Keratinocyte (primary cell): ENCODE data around the gene WNT10A. TPM values are rescaled to one million over a fixed set of nuclear protein-coding genes. Genes with fewer than 3 reads are reported as not detected.

Source experiments
- DNase-seq: peaks from one replicate; pipeline ENCODE4 v3.0.0-alpha.2; 2011; ENCODE audit warnings: low read depth, missing footprints, low spot score
- FAIRE-seq: peaks from 2 replicates; lab custom pipeline; 2011; peaks lifted over from hg19 to GRCh38; lab: Jason Lieb, UNC
- H2AFZ ChIP-seq: 2 replicates; pipeline ENCODE4 v1.6.0; 2012; ENCODE audit warnings: low read length, control low read depth, inconsistent platforms; ENCODE audit not compliant: control insufficient read depth
- H3K27ac ChIP-seq: 2 replicates; pipeline ENCODE4 v1.5.1; 2011; ENCODE audit warnings: low read length; ENCODE audit not compliant: control insufficient read depth, insufficient read depth
- H3K27me3 ChIP-seq: 3 replicates; pipeline ENCODE4 v1.6.0; 2011; ENCODE audit warnings: low read length; ENCODE audit not compliant: control insufficient read depth, insufficient read depth; ENCODE audit errors: extremely low read depth
- H3K36me3 ChIP-seq, 2 experiments: 2 replicates in 1 of 2; 3 replicates in 1 of 2; pipeline ENCODE4 v1.5.1; 2011; ENCODE audit warnings: low read length in 2 of 2, mild to moderate bottlenecking in 1 of 2; ENCODE audit not compliant: control insufficient read depth in 2 of 2, insufficient read depth in 2 of 2; ENCODE audit errors: extremely low read depth in 1 of 2
- H3K4me1 ChIP-seq: 3 replicates; pipeline ENCODE4 v1.5.1; 2011; ENCODE audit warnings: low read length; ENCODE audit not compliant: control insufficient read depth, insufficient read depth; ENCODE audit errors: extremely low read depth
- H3K4me2 ChIP-seq: 3 replicates; pipeline ENCODE4 v1.6.0; 2011; ENCODE audit warnings: low read depth, low read length; ENCODE audit not compliant: control insufficient read depth, insufficient read depth; ENCODE audit errors: extremely low read depth
- H3K4me3 ChIP-seq, 3 experiments: fragments of 200-600 bp in 1 of 3; sonication (generic) in 1 of 3; 2 replicates in 2 of 3; 3 replicates in 1 of 3; pipeline ENCODE4 v1.5.1; 2011 to 2016; ENCODE audit warnings: low read length in 3 of 3, mild to moderate bottlenecking in 3 of 3, control low read depth in 2 of 3, inconsistent platforms in 1 of 3, low read depth in 1 of 3, mixed read lengths in 1 of 3, mixed run types in 1 of 3, moderate library complexity in 1 of 3; ENCODE audit not compliant: control insufficient read depth in 2 of 3, insufficient read depth in 2 of 3; ENCODE audit errors: extremely low read depth in 1 of 3
- H3K79me2 ChIP-seq: 2 replicates; pipeline ENCODE4 v1.6.0; 2012; ENCODE audit warnings: low read length; ENCODE audit not compliant: control insufficient read depth, insufficient read depth
- H3K9ac ChIP-seq: 3 replicates; pipeline ENCODE4 v1.6.0; 2011; ENCODE audit warnings: low read length; ENCODE audit not compliant: control insufficient read depth, insufficient read depth; ENCODE audit errors: extremely low read depth
- H3K9me1 ChIP-seq: 3 replicates; pipeline ENCODE4 v1.6.0; 2011; ENCODE audit warnings: low read length; ENCODE audit not compliant: control insufficient read depth, insufficient read depth; ENCODE audit errors: extremely low read depth
- H3K9me3 ChIP-seq: 2 replicates; pipeline ENCODE4 v1.5.1; 2012; ENCODE audit warnings: low read depth, low read length; ENCODE audit not compliant: control insufficient read depth
- H4K20me1 ChIP-seq: 3 replicates; pipeline ENCODE4 v1.6.0; 2011; ENCODE audit warnings: low read length; ENCODE audit not compliant: control insufficient read depth, insufficient read depth; ENCODE audit errors: extremely low read depth
- CTCF ChIP-seq, 3 experiments: IDR thresholded peaks in 1 of 3; conservative IDR thresholded peaks in 1 of 3; optimal IDR thresholded peaks in 1 of 3; 2 replicates in 2 of 3; 3 replicates in 1 of 3; pipeline versions ENCODE3 to v1.5.1; 2011; ENCODE audit warnings: low read length in 3 of 3, mild to moderate bottlenecking in 3 of 3, moderate library complexity in 2 of 3, control low read depth in 1 of 3, inconsistent platforms in 1 of 3; ENCODE audit not compliant: insufficient read depth in 2 of 3; ENCODE audit errors: extremely low read depth in 1 of 3
- EZH2 ChIP-seq: IDR thresholded peaks from one replicate; pipeline ENCODE4 v1.6.1; 2012; ENCODE audit warnings: inconsistent platforms, mild to moderate bottlenecking, low read length, moderate library complexity
- dilution Hi-C: fragments of 300-500 bp; cut with MboI; formaldehyde crosslinking; loops from one replicate; pipeline ENCODE4 v1.7.0; 2020; ENCODE audit warnings: low sequenced_read_pairs; ENCODE audit not compliant: extremely low pct_ligation_motif_present
- polyA plus RNA-seq, 5 experiments: library from polyadenylated mRNA; depleted of rRNA in 3 of 5; stranded (reverse) in 3 of 5; stranded (forward) in 1 of 5; unstranded in 1 of 5; fragments of >200 nt; gene quantifications; 1 replicate in 1 of 5; 2 replicates in 3 of 5; 3 replicates in 1 of 5; pipeline versions ENCODE4 v1.2.1 to v1.2.3, GENCODE V29; 2011 to 2012; ENCODE audit warnings: missing spikeins in 2 of 5, low read depth in 1 of 5, low replicate concordance in 1 of 5

WNT10A gene
- polyA plus RNA-seq, 1 donor (not counting 4 experiments of a cell fraction or from before 2014, with no cell fraction given), result 2.1 TPM

- H2AFZ ChIP-seq, result no peak overlapping the region
- no peaks in the 10 kb centered on the region for H3K9me1 ChIP-seq
- dilution Hi-C loops, result no loop called here
- H3K36me3 ChIP-seq, result no peaks in the 10 kb centered on the region
- peaks cover 9% of the 10 kb centered on the region for H3K4me1 ChIP-seq
- no peak overlapping the region for H3K27ac ChIP-seq
- H3K27me3 ChIP-seq, result peaks cover 26% of the 10 kb centered on the region
- H3K4me2 ChIP-seq, result no peak overlapping the region
- no peaks in the 10 kb centered on the region for H3K9me3 ChIP-seq
- no peak for TF ChIP-seq EZH2
- TF ChIP-seq CTCF (optimal IDR thresholded peaks at IDR 0.05 in 1 of 3, IDR thresholded peaks at IDR 0.05 in 1 of 3, conservative IDR thresholded peaks at IDR 0.05 in 1 of 3; ENCODE audit: extremely low read depth in 1 of 3, insufficient read depth in 2 of 3, low read length in 3 of 3), result no peak
- no peaks in the 10 kb centered on the region for H3K79me2 ChIP-seq
- H4K20me1 ChIP-seq, result no peaks in the 10 kb centered on the region
- FAIRE-seq, result peak; percentile 20
- H3K9ac ChIP-seq, result no peak overlapping the region
- DNase-seq, result no peak
- H3K4me3 ChIP-seq, result no peak overlapping the region
Observed at GRCh38 chr2:218853766-218854165, 26.9 kb upstream of the WNT10A start.

- FAIRE-seq, result no peak
- no peaks in the 10 kb centered on the region for H3K36me3 ChIP-seq
- H2AFZ ChIP-seq, result no peak overlapping the region
- H3K4me1 ChIP-seq, result peaks cover 6% of the 10 kb centered on the region
- no peak overlapping the region for H3K27ac ChIP-seq
- peaks cover 35% of the 10 kb centered on the region for H3K27me3 ChIP-seq
- H3K9ac ChIP-seq, result no peak overlapping the region
- H3K4me2 ChIP-seq, result no peak overlapping the region
- no peaks in the 10 kb centered on the region for H3K9me3 ChIP-seq
- DNase-seq, result no peak
- no peaks in the 10 kb centered on the region for H3K79me2 ChIP-seq
- no peak overlapping the region for H3K4me3 ChIP-seq
- no peaks in the 10 kb centered on the region for H3K9me1 ChIP-seq
- dilution Hi-C loops, result no loop called here
- TF ChIP-seq CTCF (optimal IDR thresholded peaks at IDR 0.05 in 1 of 3, IDR thresholded peaks at IDR 0.05 in 1 of 3, conservative IDR thresholded peaks at IDR 0.05 in 1 of 3; ENCODE audit: extremely low read depth in 1 of 3, insufficient read depth in 2 of 3, low read length in 3 of 3), result no peak
- TF ChIP-seq EZH2, result no peak
- no peaks in the 10 kb centered on the region for H4K20me1 ChIP-seq
Observed at GRCh38 chr2:218854860-218855259, 25.8 kb upstream of the WNT10A start.
